Neutrophil (primary cell): ENCODE results near the gene CDH13.

Source experiments
- H3K27ac ChIP-seq: fragments of 200-600 bp; sonication (generic); 2 replicates; pipeline ENCODE4 v1.5.1; 2016; ENCODE audit warnings: mild to moderate bottlenecking, moderate library complexity
- H3K27me3 ChIP-seq: fragments of 200-600 bp; sonication (generic); 2 replicates; pipeline ENCODE4 v1.6.0; 2016; ENCODE audit warnings: mild to moderate bottlenecking
- H3K36me3 ChIP-seq: fragments of 200-600 bp; sonication (generic); 2 replicates; pipeline ENCODE4 v1.5.1; 2017
- H3K4me1 ChIP-seq, 2 experiments: fragments of 200-600 bp in 1 of 2; sonication (generic) in 1 of 2; 1 replicate in 1 of 2; 2 replicates in 1 of 2; pipeline versions ENCODE4 v1.5.1 to v1.6.1; 2013 to 2016; ENCODE audit warnings: low read depth in 1 of 2, low read length in 1 of 2, mild to moderate bottlenecking in 1 of 2, moderate library complexity in 1 of 2; ENCODE audit not compliant: control insufficient read depth in 1 of 2, insufficient read depth in 1 of 2
- H3K4me3 ChIP-seq, 2 experiments: fragments of 200-600 bp in 1 of 2; sonication (generic) in 1 of 2; 1 replicate in 1 of 2; 2 replicates in 1 of 2; pipeline ENCODE4 v1.5.1; 2013 to 2016; ENCODE audit warnings: low read depth in 1 of 2, low read length in 1 of 2, mild to moderate bottlenecking in 1 of 2, moderate library complexity in 1 of 2
- H3K9me3 ChIP-seq: fragments of 200-600 bp; sonication (generic); 2 replicates; pipeline ENCODE4 v1.5.1; 2016
- TF ChIP-seq, protein P1 (sequence below): fragments of 200-600 bp; sonication (generic); IDR thresholded peaks from 2 replicates; pipeline ENCODE4 v1.5.1; 2016; ENCODE audit warnings: antibody characterized with exemption

CDH13 gene

DNA sequence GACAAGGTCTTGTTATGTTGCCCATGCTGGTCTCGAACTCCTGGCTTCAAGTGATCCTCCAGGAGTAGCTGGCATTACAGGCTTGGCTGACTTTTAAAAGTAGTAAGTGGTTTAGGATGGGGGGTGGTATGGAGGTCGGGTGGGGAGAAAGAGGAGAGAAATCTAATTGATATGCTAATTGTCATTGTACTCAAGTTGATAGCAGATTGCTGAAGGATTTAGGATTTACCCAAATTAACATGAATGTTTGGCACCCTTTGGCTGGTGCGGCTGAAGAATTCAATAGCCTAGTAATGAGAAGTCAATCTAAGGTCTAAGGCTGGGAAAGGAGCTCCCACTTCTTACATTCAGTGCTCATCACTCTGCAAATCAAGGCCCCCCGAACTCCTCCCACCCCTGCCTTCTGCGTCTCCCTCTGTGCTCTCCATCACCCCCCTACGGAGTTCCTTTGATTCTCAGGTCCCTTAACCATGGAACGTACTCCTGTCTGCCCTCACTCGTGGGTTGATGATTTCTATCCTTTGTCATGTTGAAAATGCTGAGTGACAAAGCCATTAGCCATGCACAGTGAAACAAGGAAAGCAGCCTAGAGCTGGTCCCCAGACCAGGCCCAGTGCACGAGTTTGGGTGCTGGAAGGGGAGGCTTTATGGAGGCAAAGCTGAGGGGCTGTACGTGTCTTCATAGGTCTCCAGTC lies 17.3 kb downstream of the CDH13 start:
- TF ChIP-seq, protein P1, sequence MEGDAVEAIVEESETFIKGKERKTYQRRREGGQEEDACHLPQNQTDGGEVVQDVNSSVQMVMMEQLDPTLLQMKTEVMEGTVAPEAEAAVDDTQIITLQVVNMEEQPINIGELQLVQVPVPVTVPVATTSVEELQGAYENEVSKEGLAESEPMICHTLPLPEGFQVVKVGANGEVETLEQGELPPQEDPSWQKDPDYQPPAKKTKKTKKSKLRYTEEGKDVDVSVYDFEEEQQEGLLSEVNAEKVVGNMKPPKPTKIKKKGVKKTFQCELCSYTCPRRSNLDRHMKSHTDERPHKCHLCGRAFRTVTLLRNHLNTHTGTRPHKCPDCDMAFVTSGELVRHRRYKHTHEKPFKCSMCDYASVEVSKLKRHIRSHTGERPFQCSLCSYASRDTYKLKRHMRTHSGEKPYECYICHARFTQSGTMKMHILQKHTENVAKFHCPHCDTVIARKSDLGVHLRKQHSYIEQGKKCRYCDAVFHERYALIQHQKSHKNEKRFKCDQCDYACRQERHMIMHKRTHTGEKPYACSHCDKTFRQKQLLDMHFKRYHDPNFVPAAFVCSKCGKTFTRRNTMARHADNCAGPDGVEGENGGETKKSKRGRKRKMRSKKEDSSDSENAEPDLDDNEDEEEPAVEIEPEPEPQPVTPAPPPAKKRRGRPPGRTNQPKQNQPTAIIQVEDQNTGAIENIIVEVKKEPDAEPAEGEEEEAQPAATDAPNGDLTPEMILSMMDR = no peak
- Histone ChIP-seq H3K4me1 (no peaks in the 10 kb centered on the region), H3K27ac (no peak overlapping the region), H3K36me3 (no peaks in the 10 kb centered on the region), H3K4me3 (no peak overlapping the region), H3K27me3 (no peaks in the 10 kb centered on the region), H3K9me3 (no peaks in the 10 kb centered on the region)

DNA sequence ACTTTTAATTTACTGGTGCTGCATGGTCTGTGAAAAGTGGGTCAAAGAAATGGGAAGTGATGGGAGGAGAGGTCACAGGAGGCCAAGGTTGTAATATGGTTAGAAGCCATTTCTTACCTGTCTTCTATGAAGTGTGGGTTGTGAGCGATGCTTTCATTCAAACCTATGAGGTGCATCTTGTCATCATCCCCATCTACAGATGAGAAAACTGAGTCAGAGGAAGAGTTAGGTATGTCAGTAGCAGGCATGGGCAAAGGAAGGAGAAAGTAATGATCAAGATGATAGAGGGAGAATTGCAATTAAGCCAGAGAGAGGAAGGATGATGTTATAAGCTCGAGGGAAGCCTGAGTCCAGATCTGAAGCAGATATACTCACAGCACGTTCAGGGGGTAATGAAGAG lies 19.7 kb downstream of the CDH13 start:
- no peaks in the 10 kb centered on the region for H3K9me3 ChIP-seq
- TF ChIP-seq, protein P1 = no peak
- no peaks in the 10 kb centered on the region for H3K4me1 ChIP-seq
- H3K27ac ChIP-seq = no peak overlapping the region
- no peaks in the 10 kb centered on the region for H3K27me3 ChIP-seq
- H3K36me3 ChIP-seq = no peaks in the 10 kb centered on the region
- no peak overlapping the region for H3K4me3 ChIP-seq

DNA sequence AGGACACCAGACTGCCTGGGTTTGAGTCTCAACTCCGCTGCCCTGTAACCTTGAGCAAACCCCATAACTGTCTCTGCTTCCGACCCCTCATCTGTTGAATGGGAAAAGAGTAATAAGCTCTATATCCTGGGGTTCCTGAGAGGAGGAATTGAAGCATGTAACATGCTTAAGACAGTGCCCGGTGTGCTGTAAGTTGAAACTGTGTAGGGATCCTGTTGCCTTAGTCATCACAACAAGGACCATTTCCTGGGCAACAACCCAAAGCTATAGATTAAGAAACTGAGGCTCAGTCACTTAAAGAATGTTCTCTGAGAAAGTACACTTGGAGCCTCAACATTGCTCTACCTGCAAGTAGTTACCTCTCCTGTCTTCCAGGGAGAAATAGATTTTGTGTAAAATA lies 23.0 kb downstream of the CDH13 start:
- Histone ChIP-seq H3K36me3 (no peaks in the 10 kb centered on the region), H3K27me3 (no peaks in the 10 kb centered on the region), H3K4me3 (no peak overlapping the region), H3K27ac (no peak overlapping the region), H3K9me3 (no peaks in the 10 kb centered on the region), H3K4me1 (no peaks in the 10 kb centered on the region)
- TF ChIP-seq, protein P1 = no peak

DNA sequence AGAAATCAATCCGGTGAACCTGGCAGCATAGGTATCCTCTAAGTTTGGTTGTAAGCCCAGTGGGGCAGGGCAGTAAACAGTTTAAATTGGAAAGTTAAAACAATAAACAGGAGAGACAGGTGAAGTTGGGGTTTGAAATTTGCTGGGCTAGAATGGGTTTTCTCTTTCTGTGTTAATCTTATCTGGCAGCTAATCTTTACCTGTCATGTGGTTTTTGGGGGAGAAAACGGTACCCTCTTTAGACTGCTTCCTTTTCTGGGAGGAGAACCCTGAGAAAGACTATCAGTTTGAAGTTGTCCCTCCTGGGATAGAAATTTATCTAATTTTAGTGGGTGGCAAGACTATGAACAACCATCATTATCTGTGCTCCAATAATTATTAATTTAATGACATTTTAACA lies 24.0 kb downstream of the CDH13 start:
- H3K36me3 ChIP-seq = no peaks in the 10 kb centered on the region
- no peak overlapping the region for H3K4me3 ChIP-seq
- no peak overlapping the region for H3K27ac ChIP-seq
- no peaks in the 10 kb centered on the region for H3K9me3 ChIP-seq
- TF ChIP-seq, protein P1 = no peak
- no peaks in the 10 kb centered on the region for H3K4me1 ChIP-seq
- no peaks in the 10 kb centered on the region for H3K27me3 ChIP-seq

DNA sequence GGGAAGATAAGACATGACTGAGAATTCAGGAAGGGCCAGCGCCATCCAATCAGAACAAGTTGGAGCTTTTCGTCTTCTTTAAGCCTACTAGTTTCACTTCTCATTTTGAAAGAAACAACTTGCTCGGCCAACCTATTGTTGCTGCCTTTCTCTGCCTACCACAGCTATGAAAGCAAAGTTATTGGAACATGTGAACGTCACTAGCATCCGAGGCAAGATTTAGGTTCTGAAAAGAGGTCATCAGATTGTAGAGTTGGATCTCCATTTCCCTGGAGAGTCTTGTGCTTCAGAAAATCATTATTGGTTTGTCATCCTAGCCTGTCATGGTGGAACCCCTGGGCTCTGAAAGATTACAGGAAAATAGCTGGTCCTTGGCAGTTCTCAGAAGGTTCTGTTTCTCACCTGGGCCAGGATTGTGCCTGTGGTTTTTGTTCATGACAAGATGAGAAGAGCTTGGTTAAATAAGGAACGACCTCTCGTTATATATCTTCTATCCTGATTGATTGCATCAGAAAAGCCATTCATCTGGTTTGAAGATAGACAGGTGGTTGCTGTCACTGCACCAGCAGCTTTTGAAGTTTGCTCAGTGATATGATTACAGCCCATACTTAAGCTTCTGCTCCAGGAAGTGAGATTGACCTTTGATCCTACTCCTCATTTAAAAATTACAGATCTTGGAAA lies 25.3 kb downstream of the CDH13 start:
- Histone ChIP-seq H3K36me3 (no peaks in the 10 kb centered on the region), H3K4me1 (no peaks in the 10 kb centered on the region), H3K9me3 (no peaks in the 10 kb centered on the region), H3K27me3 (no peaks in the 10 kb centered on the region), H3K4me3 (no peak overlapping the region), H3K27ac (no peak overlapping the region)
- TF ChIP-seq, protein P1 = no peak
